GM18508 (cell line): Measurements from ENCODE around the gene SLC6A18.
"Not testable (repeated sequence)": the region's sequence is repeated elsewhere in the genome, so short reads cannot be mapped to it uniquely, and the experiment has no call there.

Source experiments
- ATAC-seq: cut with Tn5 transposase; IDR thresholded peaks from one replicate; pipeline ENCODE4 v1.9.1; 2021; ENCODE audit warnings: moderate number of reproducible peaks; ENCODE audit not compliant: insufficient read depth, unreplicated experiment

Gene SLC6A18

GRCh38 chr5:1270426-1270825 lies 45.2 kb downstream of the SLC6A18 start:
- ATAC-seq, result no peak

DNA sequence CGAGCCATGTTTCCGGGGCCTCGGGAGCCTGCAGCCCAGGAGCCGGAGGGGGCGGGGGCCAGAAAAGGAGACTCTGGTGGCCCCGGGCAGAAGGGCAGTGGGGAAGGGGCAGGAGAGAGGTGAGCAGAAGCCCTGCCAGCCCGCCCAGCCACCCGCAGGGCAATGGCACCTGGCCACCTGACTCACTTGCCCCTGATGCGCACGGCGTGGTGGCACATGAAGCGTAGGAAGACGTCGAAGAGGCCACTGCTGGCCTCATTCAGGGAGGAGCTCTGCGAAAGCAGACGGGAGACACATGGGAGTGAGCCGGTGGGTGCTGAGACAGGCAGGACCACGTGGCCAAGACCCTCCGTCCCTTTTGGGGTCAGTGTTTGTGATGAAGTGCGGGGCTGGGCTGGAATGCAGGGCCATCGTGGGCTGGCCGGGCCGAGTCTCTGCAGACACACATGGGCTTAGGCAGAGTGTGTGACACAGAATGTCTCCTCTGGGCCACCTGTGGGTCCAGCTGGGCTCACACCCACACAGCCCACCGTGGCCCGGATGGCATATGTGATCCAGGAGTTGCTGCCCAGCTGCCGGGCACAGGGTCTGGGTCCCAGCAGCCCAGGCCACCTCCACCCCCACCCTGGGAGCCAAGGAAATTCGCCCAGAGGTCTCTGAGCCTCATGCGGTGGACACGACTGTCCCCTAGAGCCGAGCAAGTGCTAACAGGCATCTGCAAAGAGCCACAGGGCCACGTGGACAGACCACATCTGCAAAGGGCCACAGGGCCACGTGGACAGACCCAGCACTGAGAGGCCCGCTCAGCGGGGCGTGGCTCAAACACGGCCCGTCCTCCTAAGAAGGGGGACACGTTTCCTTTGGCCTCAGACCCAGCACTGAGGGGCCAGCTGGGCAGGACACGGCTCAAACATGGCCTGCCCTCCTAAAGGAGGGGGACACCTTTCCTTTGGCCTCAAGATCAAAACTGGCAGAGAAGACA lies 46.0 kb downstream of the SLC6A18 start:
- ATAC-seq, result no peak

- no peak for ATAC-seq
Observed at GRCh38 chr5:1272201-1272600, 47.0 kb downstream of the SLC6A18 start.

DNA sequence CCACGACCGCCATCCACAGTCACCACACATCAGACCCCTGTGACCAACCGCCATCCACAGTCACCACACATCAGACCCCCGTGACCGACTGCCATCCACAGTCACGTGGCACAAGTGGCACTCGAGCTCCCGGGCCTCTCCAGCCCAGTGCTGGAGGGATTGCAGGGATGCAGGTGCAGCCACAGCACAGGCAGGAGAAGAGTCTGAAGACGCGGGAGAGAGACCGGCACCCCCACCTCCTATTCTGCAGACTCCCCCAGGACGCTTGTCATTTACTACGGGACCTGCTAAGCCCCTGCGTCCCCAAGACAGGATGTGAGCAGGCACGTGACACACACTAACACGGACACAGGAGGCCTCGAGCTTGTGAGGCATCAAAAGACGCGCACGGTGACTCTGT lies 48.6 kb downstream of the SLC6A18 start:
- ATAC-seq, result no peak

- no peak for ATAC-seq
Observed at GRCh38 chr5:1274471-1274870, 49.3 kb downstream of the SLC6A18 start.

- ATAC-seq, result not testable (repeated sequence)
Observed at GRCh38 chr5:1275397-1276391, 50.5 kb downstream of the SLC6A18 start.

GRCh38 chr5:1276930-1277329 lies 51.7 kb downstream of the SLC6A18 start:
- ATAC-seq, result no peak

DNA sequence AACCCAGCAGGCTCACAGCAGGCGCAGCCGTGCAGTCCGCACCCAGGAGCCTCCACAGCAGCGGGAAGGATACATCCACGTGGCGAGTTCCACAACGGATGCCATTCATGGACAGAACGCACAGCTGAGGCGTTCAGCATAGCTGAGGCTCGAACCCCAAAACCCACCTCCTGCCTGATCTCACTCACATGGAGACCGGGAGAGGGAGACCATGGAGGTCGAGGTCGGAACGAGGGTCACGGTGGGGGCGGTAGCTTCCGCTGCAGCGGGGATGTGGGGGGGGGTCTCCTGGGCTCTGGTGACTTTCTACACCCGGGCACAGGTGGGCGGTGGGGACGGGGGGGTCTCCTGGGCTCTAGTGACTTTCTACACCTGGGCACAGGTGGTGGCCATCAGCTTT lies 52.1 kb downstream of the SLC6A18 start:
- no peak for ATAC-seq

GRCh38 chr5:1277781-1278180 lies 52.6 kb downstream of the SLC6A18 start:
- ATAC-seq, result no peak

- no peak for ATAC-seq
Observed at GRCh38 chr5:1278216-1278615, 53.0 kb downstream of the SLC6A18 start.

DNA sequence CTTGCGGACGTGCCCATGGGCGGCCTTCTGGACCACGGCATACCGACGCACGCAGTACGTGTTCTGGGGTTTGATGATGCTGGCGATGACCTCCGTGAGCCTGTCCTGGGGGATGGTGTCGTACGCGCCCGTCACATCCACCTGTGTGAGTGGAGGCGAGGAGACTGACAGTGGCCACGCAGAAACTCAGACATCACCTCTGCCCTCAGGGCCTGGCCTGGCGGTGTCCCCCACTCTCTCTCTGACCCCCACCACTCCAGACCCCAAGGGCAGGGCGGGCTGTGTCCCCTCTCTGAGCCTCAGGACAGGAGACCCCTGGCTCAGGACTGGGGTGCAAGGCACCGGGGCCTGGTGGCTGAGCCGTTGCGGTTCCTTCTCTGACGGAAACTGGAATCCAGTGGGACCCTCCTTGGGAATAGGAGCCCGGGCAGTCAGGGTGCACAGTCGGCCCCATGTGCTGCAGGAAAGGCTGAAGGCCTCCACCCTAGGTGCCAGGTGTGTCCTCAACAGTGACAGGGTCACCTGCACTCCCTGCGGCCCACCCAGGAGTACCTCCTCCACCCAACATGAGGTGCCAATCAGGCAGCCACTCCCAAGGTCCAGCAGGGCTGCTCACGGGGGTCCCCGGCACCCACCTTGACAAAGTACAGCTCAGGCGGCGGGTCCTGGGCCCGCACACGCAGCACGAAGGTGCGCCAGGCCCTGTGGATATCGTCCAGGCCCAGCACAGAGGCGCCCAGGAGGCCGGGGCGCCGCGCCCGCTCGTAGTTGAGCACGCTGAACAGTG lies 53.7 kb downstream of the SLC6A18 start:
- no peak for ATAC-seq

DNA sequence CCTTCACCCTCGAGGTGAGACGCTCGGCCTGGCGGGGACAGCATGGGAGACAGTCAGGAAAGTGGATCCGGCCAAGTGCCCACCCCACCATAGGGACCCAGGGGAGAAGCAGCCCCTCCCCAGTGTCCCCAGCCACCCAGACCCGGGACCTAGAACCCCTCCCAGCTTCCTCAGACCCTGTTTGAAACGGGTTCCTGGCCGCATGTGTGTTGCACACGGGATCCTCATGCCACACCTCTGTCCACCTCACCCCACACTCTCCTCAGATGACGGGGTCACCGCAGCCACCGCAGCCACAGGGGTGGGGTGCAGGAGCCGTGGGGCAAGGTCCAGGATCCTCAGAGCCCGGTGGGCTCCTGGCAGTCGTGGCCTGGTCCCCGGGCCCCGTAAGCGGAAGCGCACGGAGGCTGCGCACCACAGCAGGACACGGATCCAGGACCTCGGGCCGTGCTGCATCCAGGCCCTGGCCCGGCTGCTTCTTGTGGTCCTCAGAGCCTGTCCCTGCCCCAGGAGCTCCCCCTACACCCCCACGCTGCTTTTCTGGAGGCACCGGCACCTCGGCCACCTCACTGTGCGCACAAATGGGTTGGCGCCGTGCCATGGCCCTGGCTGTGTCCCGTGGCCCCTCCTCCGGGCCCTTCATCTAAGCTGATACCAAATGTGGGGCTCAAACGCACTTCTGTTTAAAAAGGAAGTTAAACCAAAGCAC lies 54.4 kb downstream of the SLC6A18 start:
- no peak for ATAC-seq

GRCh38 chr5:1280177-1281037 lies 55.2 kb downstream of the SLC6A18 start:
- no peak for ATAC-seq

DNA sequence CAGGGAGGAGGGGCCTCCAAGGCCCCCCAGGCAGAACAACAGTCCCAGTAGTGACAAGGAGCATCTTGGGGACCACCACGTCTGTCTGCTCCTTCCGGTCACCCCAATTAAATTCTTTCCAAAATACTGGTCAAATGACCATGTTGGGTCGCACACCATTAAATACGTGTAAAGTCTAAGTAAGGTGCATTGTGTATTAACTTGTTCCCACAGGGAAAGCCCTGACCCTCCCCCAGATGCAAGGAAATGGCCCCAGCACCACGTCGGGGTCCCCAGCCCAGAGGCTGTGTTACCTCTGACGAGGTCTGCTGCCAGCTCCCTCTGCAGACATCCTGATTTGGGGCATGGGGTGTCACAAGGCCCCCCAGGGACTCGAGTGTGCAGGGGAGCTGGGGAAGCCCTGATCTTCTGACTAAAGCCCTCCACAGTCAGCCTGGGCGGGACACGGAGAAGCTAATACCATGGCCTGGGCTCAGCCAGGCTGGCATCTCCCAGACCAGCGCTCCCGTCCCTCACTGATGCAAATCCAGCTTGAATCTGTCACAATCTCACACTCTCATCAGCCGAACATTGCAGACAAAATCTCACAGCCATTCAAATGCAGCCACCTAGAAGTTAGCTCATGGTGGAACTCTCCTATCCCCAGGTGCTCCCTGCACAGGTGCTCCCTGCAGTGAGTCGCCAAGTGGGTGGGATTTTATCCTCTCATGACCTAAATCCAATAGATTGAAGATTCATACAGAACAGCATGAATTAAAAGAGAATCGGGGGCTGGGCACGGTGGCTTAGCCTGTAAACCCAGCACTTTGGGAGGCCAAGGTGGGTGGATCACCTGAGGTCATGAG lies 56.1 kb downstream of the SLC6A18 start:
- ATAC-seq, result no peak

DNA sequence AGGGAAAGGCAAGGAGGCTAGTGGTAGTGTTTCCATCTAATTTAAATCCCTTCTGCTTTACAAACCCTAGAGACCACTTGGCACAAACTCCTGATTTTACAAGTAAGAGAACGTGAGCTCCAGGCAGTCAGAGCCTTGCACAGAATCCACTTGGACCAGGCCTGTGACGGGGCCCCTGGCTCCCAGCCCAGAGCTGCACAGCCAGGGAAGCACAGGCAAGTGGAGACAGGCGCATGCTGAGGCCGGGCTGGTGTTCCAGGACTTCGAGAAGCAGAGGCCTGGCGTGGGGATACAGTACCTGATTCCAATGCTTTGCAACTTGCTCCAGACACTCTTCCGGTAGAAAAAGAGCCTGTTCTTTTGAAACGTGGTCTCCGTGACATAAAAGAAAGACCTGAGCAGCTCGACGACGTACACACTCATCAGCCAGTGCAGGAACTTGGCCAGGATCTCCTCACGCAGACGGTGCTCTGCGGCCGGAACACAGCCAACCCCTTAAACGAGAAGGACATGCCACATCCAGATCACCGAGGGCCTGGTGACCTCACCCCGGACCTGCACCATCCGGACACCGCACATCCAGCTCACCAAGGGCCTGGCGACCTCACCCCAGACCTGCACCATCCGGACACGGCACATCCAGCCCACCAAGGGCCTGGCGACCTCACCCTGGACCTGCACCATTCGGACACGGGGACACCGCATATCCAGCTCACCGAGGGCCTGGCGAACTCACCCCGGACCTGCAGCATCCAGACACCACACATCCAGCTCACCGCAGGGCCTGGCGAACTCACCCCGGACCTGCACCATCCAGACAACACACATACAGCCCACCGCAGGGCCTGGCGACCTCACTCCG lies 57.2 kb downstream of the SLC6A18 start:
- no peak for ATAC-seq

GRCh38 chr5:1282993-1283728 lies 58.0 kb downstream of the SLC6A18 start:
- ATAC-seq, result not testable (repeated sequence)
